Measurements from ENCODE around the gene AK8. TPM values are rescaled to one million over a fixed set of nuclear protein-coding genes. Genes with fewer than 3 reads are reported as not detected.

AK8 gene
- total and polyA plus RNA-seq, 2 experiments from 2014 or later, result 0.40 to 4.5 TPM

- Histone ChIP-seq H3K4me2 (no peak overlapping the region), H3K36me3 (replicated peaks; ENCODE audit: insufficient read depth, low read depth) (no peaks in the 10 kb centered on the region), H3K9me3 (ENCODE audit: low read depth) (no peaks in the 10 kb centered on the region), H3K27me3 (no peaks in the 10 kb centered on the region), H3K4me1 (ENCODE audit: insufficient read depth) (peaks cover 4% of the 10 kb centered on the region), H4K20me1 (ENCODE audit: insufficient read depth, poor library complexity, severe bottlenecking) (peaks cover 48% of the 10 kb centered on the region), H3K79me2 (peaks cover 100% of the 10 kb centered on the region), H3K27ac (no peak overlapping the region), H3K4me3 (no peak overlapping the region), H2AFZ (no peak overlapping the region), H3K9me2 (replicated peaks; ENCODE audit: insufficient read depth) (no peaks in the 10 kb centered on the region)
- no peak for TF ChIP-seq EZH2 (IDR thresholded peaks at IDR 0.05; ENCODE audit: borderline replicate concordance)
- no peak for TF ChIP-seq EZH2phosphoT487 (IDR thresholded peaks at IDR 0.05; ENCODE audit: low read depth, severe bottlenecking, unreplicated experiment)
- no peak for TF ChIP-seq CTCF (IDR thresholded peaks at IDR 0.05; ENCODE audit: poor library complexity)
- 98% methylated on average over 8 of the region's 8 CpGs for WGBS (ENCODE audit: low lambda C conversion rate, missing lambda C conversion rate)
- no peak for DNase-seq (ENCODE audit: low spot score)
Observed at GRCh38 chr9:132677976-132678375, 200.1 kb downstream of the AK8 start.

Other genes starting within 250 kb of the AK8 start
- gene DDX31, start 208.3 kb downstream of the AK8 start, total RNA-seq, result 10.5 and 13.1 TPM in 2 replicates
- gene DDX31, start 208.3 kb downstream of the AK8 start, polyA plus RNA-seq, result 7.3 and 10.5 TPM in 2 replicates
- 16.6 and 19.2 TPM in 2 replicates for gene GTF3C4, start 207.8 kb downstream of the AK8 start, total RNA-seq
- gene GTF3C4, start 207.8 kb downstream of the AK8 start, polyA plus RNA-seq, result 5.7 and 6.1 TPM in 2 replicates
- gene SPACA9, start 614 bp upstream of the AK8 start, total RNA-seq, result 0.44 and 1.9 TPM in 2 replicates
- 3.3 and 5.6 TPM in 2 replicates for gene SPACA9, start 614 bp upstream of the AK8 start, polyA plus RNA-seq
- gene TSC1, start 66.3 kb upstream of the AK8 start, total RNA-seq, result 36.9 and 47.8 TPM in 2 replicates
- gene TSC1, start 66.3 kb upstream of the AK8 start, polyA plus RNA-seq, result 19.5 and 22.7 TPM in 2 replicates
- gene GFI1B, start 100.4 kb upstream of the AK8 start, total RNA-seq, result 0.10 TPM in 1 of 2 replicates, not detected in the other
- not detected in 2 replicates for gene GFI1B, start 100.4 kb upstream of the AK8 start, polyA plus RNA-seq
- gene GTF3C5, start 152.7 kb upstream of the AK8 start, total RNA-seq, result 45.0 and 52.5 TPM in 2 replicates
- 66.0 and 87.3 TPM in 2 replicates for gene GTF3C5, start 152.7 kb upstream of the AK8 start, polyA plus RNA-seq
- gene CEL, start 183.7 kb upstream of the AK8 start, total RNA-seq, result 2.4 and 4.4 TPM in 2 replicates
- 5.9 and 6.6 TPM in 2 replicates for gene CEL, start 183.7 kb upstream of the AK8 start, polyA plus RNA-seq
- gene RALGDS, start 243.0 kb upstream of the AK8 start, total RNA-seq, result 26.9 and 30.9 TPM in 2 replicates
- gene RALGDS, start 243.0 kb upstream of the AK8 start, polyA plus RNA-seq, result 48.0 and 51.7 TPM in 2 replicates